ENCODE measurements around the gene STARD5.

DNA sequence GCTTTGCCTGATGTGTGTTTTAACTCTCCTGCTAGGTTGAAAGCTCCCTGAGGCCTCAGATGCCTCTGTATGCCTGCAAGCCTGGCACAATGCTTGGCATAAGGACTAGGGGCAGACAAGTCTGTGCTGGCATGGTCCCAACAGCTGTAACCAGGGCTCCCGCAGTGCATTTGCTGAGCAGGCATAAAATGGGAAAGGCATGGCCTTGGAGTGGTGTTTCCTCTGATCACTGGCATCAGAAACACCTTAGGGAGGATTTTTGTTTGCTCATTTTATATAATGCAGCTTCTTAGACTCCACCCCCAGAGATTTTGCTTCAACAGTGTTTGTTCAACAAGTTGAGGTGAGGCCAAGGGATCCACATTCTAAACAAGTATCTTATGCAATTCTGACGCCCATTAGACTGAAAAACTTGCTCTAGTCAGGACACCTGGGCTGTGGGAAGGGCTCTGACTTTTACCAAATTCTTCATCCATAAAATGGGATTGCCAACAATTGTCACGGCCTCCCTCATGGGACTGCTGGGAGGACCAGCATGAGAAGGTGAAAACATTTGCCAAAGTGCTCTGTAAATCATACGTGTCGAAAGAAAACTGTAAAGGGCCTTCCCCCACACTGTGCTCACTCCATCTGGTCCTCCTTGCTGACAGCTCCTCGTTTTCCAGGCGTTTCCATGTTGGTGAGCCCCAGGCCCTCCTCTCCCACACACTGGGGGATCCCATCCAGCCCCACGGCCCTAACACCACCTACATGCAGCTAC lies 43.1 kb downstream of the STARD5 start:
- TF ChIP-seq, protein P1, sequence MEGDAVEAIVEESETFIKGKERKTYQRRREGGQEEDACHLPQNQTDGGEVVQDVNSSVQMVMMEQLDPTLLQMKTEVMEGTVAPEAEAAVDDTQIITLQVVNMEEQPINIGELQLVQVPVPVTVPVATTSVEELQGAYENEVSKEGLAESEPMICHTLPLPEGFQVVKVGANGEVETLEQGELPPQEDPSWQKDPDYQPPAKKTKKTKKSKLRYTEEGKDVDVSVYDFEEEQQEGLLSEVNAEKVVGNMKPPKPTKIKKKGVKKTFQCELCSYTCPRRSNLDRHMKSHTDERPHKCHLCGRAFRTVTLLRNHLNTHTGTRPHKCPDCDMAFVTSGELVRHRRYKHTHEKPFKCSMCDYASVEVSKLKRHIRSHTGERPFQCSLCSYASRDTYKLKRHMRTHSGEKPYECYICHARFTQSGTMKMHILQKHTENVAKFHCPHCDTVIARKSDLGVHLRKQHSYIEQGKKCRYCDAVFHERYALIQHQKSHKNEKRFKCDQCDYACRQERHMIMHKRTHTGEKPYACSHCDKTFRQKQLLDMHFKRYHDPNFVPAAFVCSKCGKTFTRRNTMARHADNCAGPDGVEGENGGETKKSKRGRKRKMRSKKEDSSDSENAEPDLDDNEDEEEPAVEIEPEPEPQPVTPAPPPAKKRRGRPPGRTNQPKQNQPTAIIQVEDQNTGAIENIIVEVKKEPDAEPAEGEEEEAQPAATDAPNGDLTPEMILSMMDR (IDR thresholded peaks at IDR 0.05), result no peak
- TF ChIP-seq EZH2 (IDR thresholded peaks at IDR 0.05), result no peak
